ENCODE measurements around the gene MTG1.

DNA sequence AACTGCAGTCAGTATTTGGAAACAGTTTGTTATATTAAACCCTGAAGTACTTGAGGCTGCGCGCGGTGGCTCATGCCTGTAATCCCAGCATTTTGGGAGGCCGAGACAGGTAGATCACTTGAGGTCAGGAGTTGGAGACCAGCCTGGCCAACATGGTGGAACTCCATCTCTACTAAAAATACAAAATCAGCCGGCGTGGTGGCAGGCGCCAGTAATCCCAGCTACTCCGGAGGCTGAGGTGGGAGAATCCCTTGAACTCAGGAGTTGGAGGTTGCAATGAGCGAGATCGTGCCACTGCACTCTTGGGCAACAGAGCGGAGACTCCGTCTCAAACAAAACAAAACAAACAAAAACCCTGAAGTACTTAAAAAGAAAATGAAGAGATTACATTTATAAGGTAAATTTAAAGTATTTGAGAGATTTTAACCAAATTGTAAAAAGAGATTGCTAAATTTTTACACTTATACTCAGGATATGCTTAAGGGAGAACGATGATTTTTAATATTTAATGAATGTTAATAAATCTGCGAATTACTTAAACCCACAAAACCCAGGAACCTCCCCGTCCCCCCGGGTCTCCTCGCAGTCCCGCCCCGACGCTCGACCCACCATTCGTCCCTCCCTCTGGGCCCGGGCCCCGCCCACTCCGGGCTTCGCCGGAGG, 425 bp upstream of the MTG1 start:
- TF ChIP-seq, protein P1, sequence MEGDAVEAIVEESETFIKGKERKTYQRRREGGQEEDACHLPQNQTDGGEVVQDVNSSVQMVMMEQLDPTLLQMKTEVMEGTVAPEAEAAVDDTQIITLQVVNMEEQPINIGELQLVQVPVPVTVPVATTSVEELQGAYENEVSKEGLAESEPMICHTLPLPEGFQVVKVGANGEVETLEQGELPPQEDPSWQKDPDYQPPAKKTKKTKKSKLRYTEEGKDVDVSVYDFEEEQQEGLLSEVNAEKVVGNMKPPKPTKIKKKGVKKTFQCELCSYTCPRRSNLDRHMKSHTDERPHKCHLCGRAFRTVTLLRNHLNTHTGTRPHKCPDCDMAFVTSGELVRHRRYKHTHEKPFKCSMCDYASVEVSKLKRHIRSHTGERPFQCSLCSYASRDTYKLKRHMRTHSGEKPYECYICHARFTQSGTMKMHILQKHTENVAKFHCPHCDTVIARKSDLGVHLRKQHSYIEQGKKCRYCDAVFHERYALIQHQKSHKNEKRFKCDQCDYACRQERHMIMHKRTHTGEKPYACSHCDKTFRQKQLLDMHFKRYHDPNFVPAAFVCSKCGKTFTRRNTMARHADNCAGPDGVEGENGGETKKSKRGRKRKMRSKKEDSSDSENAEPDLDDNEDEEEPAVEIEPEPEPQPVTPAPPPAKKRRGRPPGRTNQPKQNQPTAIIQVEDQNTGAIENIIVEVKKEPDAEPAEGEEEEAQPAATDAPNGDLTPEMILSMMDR (conservative IDR thresholded peaks at IDR 0.05; ENCODE audit: low read length) = no peak
- TF ChIP-seq EZH2phosphoT487 (IDR thresholded peaks at IDR 0.05; ENCODE audit: borderline replicate concordance) = no peak

Measured in Loucy (cell line).